Ovary (tissue), 9 donors: ENCODE data around the gene STK38. TPM values are rescaled to one million over a fixed set of nuclear protein-coding genes. Genes with fewer than 3 reads are reported as not detected.

Experiments used
- DNase-seq, 5 donors: peaks; one replicate each; pipeline ENCODE4 v3.0.0-alpha.2; 2019 to 2020
- H3K27ac ChIP-seq, 2 donors: fragments of 200-600 bp; one replicate each; pipeline versions ENCODE4 v1.5.1 to v1.8.0; 2019 to 2022
- H3K27me3 ChIP-seq: fragments of 200-600 bp; one replicate; pipeline ENCODE4 v1.8.0; 2022
- H3K36me3 ChIP-seq: fragments of 200-600 bp; sonication (generic); one replicate; pipeline ENCODE4 v1.5.1; 2019
- H3K4me1 ChIP-seq: one replicate; pipeline ENCODE4 v1.8.1; 2013; ENCODE audit warnings: mild to moderate bottlenecking, moderate library complexity; ENCODE audit not compliant: insufficient read depth
- H3K4me3 ChIP-seq: fragments of 200-600 bp; sonication (generic); one replicate; pipeline ENCODE4 v1.5.1; 2017
- H3K9me3 ChIP-seq, 2 donors: fragments of 200-600 bp in 1 of 2; sonication (generic) in 1 of 2; one replicate each; pipeline versions ENCODE4 v1.5.1 to v1.8.1; 2013 to 2019; ENCODE audit warnings: mild to moderate bottlenecking in 1 of 2, moderate library complexity in 1 of 2
- CTCF ChIP-seq, 3 donors: fragments of 450-650 bp in 2 of 3; fragments of 200-600 bp in 1 of 3; IDR thresholded peaks; one replicate each; pipeline versions ENCODE4 v1.5.1 to v1.8.0; 2016 to 2022; ENCODE audit warnings: antibody characterized with exemption in 3 of 3, mild to moderate bottlenecking in 1 of 3
- EP300 ChIP-seq: sonication (generic); formaldehyde crosslinking; IDR thresholded peaks from one replicate; pipeline ENCODE4 v1.6.1; 2017; ENCODE audit warnings: antibody characterized with exemption
- POLR2A ChIP-seq: fragments of 450-650 bp; IDR thresholded peaks from one replicate; pipeline ENCODE4 v1.6.1; 2017; ENCODE audit warnings: antibody characterized with exemption, mild to moderate bottlenecking, moderate library complexity
- WGBS, 3 donors: extraction: QIAGEN DNeasy Blood & Tissue Kit in 1 of 3; methylation state at CpG; one replicate each; pipeline versions ENCODE4 v1.1.5 to v1.1.7; 2013 to 2017; 5-methylcytosine and 5-hydroxymethylcytosine counted together
- intact Hi-C, 4 donors: fragments of 100-400 bp; cut with DNase I; formaldehyde crosslinking; loops; one replicate each; pipeline versions ENCODE4 v1.11.0 to v1.15.1; 2022 to 2023
- polyA plus RNA-seq, 2 donors: library from polyadenylated mRNA; stranded (reverse); fragments of 200-250 nt in 1 of 2; fragments of 350-450 nt in 1 of 2; fragmentation: Illumina TruSeq in 1 of 2; extraction: RNeasy Lipid Tissue Mini Kit (QIAGEN cat#74804) in 1 of 2; gene quantifications; one replicate each; pipeline ENCODE4 v1.2.3, GENCODE V29; 2013 to 2014
- total RNA-seq, 7 donors: library from RNA; depleted of rRNA in 2 of 7; stranded (reverse); fragments of >200 nt in 2 of 7; fragmentation: NEBNext Ultra II Directional in 3 of 7; extraction: Animal tissue kit (Norgen Biotek cat#: 25700) in 3 of 7; gene quantifications; one replicate each; pipeline versions ENCODE4 v1.1.0 to v1.2.4, GENCODE V29; 2016 to 2023
- donor health status: DM: no; HTN: no; CAD: no; lungs with moderate emphysema.
- donor health status: DM: no; HTN: no; CAD: no.
- donor health status: Bipolar disorder and iron deficiency.
- donor health status: DM: yes; HTN: yes; CAD: no.
- donor health status: DM: no; HTN: no; CAD: no.
- donor health status: DM: yes; HTN: yes; CAD: no.

STK38 gene
- total and polyA plus RNA-seq, 9 donors: 8.9 to 35.4 (median 15.5) TPM

- intact Hi-C loops: no loop called here
- no peaks in the 10 kb centered on the region for H3K27me3 ChIP-seq
Observed at GRCh38 chr6:36571122-36572043, 24.1 kb upstream of the STK38 start.

GRCh38 chr6:36570264-36570663 is 23.0 kb upstream of the STK38 start:
- Histone ChIP-seq H3K4me3 (no peak overlapping the region), H3K9me3 (no peaks in the 10 kb centered on the region), H3K27me3 (no peaks in the 10 kb centered on the region), H3K4me1 (no peaks in the 10 kb centered on the region), H3K27ac (no peak overlapping the region), H3K36me3 (no peaks in the 10 kb centered on the region)
- TF ChIP-seq CTCF (IDR thresholded peaks at IDR 0.05) (no peak), EP300 (no peak), POLR2A (no peak)
- intact Hi-C loops: no loop called here
- DNase-seq: no peak
- whole genome bisulfite sequencing, 3 donors: 85 to 90% (median 90%) methylated on average over 2 of the region's 2 CpGs

More at GRCh38 chr6:36571122-36572043, 24.1 kb upstream of the STK38 start:
- H3K4me1 ChIP-seq: no peaks in the 10 kb centered on the region
- H3K27ac ChIP-seq: no peak overlapping the region
- 90 to 95% (median 90%) methylated on average over 4 of the region's 4 CpGs for WGBS, 3 donors
- no peak for DNase-seq
- no peaks in the 10 kb centered on the region for H3K36me3 ChIP-seq
- TF ChIP-seq POLR2A (no peak), EP300 (no peak), CTCF (IDR thresholded peaks at IDR 0.05) (no peak)
- H3K9me3 ChIP-seq: no peaks in the 10 kb centered on the region
- no peak overlapping the region for H3K4me3 ChIP-seq

GRCh38 chr6:36566418-36566905 is 19.2 kb upstream of the STK38 start:
- Histone ChIP-seq H3K27me3 (no peaks in the 10 kb centered on the region), H3K27ac (no peak overlapping the region), H3K4me1 (no peaks in the 10 kb centered on the region), H3K4me3 (no peak overlapping the region), H3K9me3 (no peaks in the 10 kb centered on the region), H3K36me3 (no peaks in the 10 kb centered on the region)
- WGBS, 3 donors: 83 to 92% (median 87%) methylated on average over 8 of the region's 8 CpGs
- DNase-seq: no peak
- intact Hi-C loops: no loop called here
- TF ChIP-seq POLR2A (no peak), CTCF (IDR thresholded peaks at IDR 0.05) (no peak), EP300 (no peak)

- Histone ChIP-seq H3K4me3 (no peak overlapping the region), H3K27ac (no peak overlapping the region), H3K36me3 (no peaks in the 10 kb centered on the region), H3K9me3 (no peaks in the 10 kb centered on the region), H3K27me3 (no peaks in the 10 kb centered on the region), H3K4me1 (no peaks in the 10 kb centered on the region)
- TF ChIP-seq CTCF (IDR thresholded peaks at IDR 0.05) (no peak), POLR2A (no peak), EP300 (no peak)
- intact Hi-C loops: no loop called here
- WGBS, 3 donors: 77 to 83% (median 78%) methylated on average over 4 of the region's 4 CpGs
- no peak for DNase-seq
Observed at GRCh38 chr6:36563928-36564284, 16.6 kb upstream of the STK38 start.
